OCI-LY3 (cell line): ENCODE measurements around the gene YIPF6.

Experiments
- H2AFZ ChIP-seq: fragments of 200-600, 300-600 bp; shearing (Covaris generic); 2 replicates; pipeline ENCODE4 v1.6.0; 2014; ENCODE audit warnings: antibody characterized with exemption, low read depth, low read length
- H3K27ac ChIP-seq: fragments of 200-600, 300-600 bp; sonication (generic); 2 replicates; pipeline ENCODE4 v1.5.1; 2014; ENCODE audit warnings: mild to moderate bottlenecking, low read length, moderate library complexity, mixed read lengths
- H3K27me3 ChIP-seq: fragments of 200-600, 300-600 bp; sonication (generic); 2 replicates; pipeline ENCODE4 v1.6.1; 2014; ENCODE audit warnings: low read depth, low read length, mixed read lengths
- H3K36me3 ChIP-seq: fragments of 200-600, 300-600 bp; sonication (generic); replicated peaks from 2 replicates; pipeline ENCODE3; 2014; ENCODE audit warnings: low read depth, low read length, mixed read lengths
- H3K4me1 ChIP-seq: fragments of 300-600, 200-600 bp; sonication (generic); 2 replicates; pipeline ENCODE4 v1.6.1; 2014; ENCODE audit warnings: low read length, mixed read lengths
- H3K4me2 ChIP-seq: fragments of 200-600, 300-600 bp; sonication (generic); 2 replicates; pipeline ENCODE4 v1.6.1; 2014; ENCODE audit warnings: low read length, mixed read lengths
- H3K4me3 ChIP-seq: fragments of 300-600, 200-600 bp; sonication (generic); 2 replicates; pipeline ENCODE4 v1.5.1; 2014; ENCODE audit warnings: antibody characterized with exemption, mild to moderate bottlenecking, low read length, moderate library complexity
- H3K79me2 ChIP-seq: fragments of 300-600, 200-600 bp; shearing (Covaris generic); 2 replicates; pipeline ENCODE4 v1.6.1; 2014; ENCODE audit warnings: mild to moderate bottlenecking, low read length, mixed read lengths
- H3K9ac ChIP-seq: fragments of 300-600, 200-600 bp; shearing (Covaris generic); 2 replicates; pipeline ENCODE4 v1.6.0; 2014; ENCODE audit warnings: mild to moderate bottlenecking, low read length, moderate library complexity
- H3K9me3 ChIP-seq: fragments of 200-600, 300-600 bp; shearing (Covaris generic); 2 replicates; pipeline ENCODE4 v1.6.1; 2014; ENCODE audit warnings: low read length, mixed read lengths; ENCODE audit not compliant: insufficient read depth
- H4K20me1 ChIP-seq: fragments of 200-600, 300-600 bp; sonication (generic); 2 replicates; pipeline ENCODE4 v1.6.1; 2016; ENCODE audit warnings: low read length, mixed read lengths; ENCODE audit not compliant: insufficient read depth
- EZH2phosphoT487 ChIP-seq: fragments of 200-600 bp; shearing (Covaris generic); IDR thresholded peaks from 2 replicates; pipeline ENCODE4 v1.6.1; 2018; ENCODE audit warnings: antibody characterized with exemption, mixed run types, low read depth
- TF ChIP-seq, protein P1 (sequence below): fragments of 200-600, 300-600 bp; sonication (generic); IDR thresholded peaks from 2 replicates; pipeline ENCODE4 v1.5.1; 2014; ENCODE audit warnings: antibody characterized with exemption, low read length, low read depth

Gene YIPF6

GRCh38 chrX:68570598-68570997, 71.7 kb downstream of the YIPF6 start:
- no peak for TF ChIP-seq EZH2phosphoT487
- TF ChIP-seq, protein P1, sequence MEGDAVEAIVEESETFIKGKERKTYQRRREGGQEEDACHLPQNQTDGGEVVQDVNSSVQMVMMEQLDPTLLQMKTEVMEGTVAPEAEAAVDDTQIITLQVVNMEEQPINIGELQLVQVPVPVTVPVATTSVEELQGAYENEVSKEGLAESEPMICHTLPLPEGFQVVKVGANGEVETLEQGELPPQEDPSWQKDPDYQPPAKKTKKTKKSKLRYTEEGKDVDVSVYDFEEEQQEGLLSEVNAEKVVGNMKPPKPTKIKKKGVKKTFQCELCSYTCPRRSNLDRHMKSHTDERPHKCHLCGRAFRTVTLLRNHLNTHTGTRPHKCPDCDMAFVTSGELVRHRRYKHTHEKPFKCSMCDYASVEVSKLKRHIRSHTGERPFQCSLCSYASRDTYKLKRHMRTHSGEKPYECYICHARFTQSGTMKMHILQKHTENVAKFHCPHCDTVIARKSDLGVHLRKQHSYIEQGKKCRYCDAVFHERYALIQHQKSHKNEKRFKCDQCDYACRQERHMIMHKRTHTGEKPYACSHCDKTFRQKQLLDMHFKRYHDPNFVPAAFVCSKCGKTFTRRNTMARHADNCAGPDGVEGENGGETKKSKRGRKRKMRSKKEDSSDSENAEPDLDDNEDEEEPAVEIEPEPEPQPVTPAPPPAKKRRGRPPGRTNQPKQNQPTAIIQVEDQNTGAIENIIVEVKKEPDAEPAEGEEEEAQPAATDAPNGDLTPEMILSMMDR: no peak
- H3K9me3 ChIP-seq: no peaks in the 10 kb centered on the region
- H3K4me1 ChIP-seq: peaks cover 60% of the 10 kb centered on the region
- H2AFZ ChIP-seq: no peak overlapping the region
- no peak overlapping the region for H3K9ac ChIP-seq
- H4K20me1 ChIP-seq: no peaks in the 10 kb centered on the region
- no peaks in the 10 kb centered on the region for H3K79me2 ChIP-seq
- no peak overlapping the region for H3K27ac ChIP-seq
- H3K27me3 ChIP-seq: no peaks in the 10 kb centered on the region
- no peak overlapping the region for H3K4me2 ChIP-seq
- H3K4me3 ChIP-seq: no peak overlapping the region
- H3K36me3 ChIP-seq: no peaks in the 10 kb centered on the region

DNA sequence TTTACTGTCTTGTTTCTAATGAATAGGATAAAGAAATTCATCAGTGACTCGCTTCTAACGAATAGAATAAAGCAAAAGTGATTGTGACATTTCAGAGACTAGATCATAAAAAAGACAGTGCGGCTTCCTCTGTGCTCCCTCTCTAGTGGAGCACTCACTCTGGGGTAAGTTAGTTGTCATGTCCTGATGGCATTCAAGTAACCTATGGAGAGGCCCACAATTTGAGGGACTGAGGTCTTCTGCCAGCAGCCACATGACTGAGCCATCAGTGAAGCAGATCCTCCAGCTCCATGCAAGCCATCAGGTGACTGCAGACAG, 72.4 kb downstream of the YIPF6 start:
- peak overlapping the region; percentile 48 for H3K4me2 ChIP-seq
- no peak for TF ChIP-seq EZH2phosphoT487
- TF ChIP-seq, protein P1: no peak
- H3K4me3 ChIP-seq: no peak overlapping the region
- no peaks in the 10 kb centered on the region for H3K79me2 ChIP-seq
- no peaks in the 10 kb centered on the region for H3K9me3 ChIP-seq
- H3K36me3 ChIP-seq: no peaks in the 10 kb centered on the region
- H3K9ac ChIP-seq: no peak overlapping the region; the same call in 1 of the 2 replicates
- no peaks in the 10 kb centered on the region for H3K27me3 ChIP-seq
- no peak overlapping the region for H2AFZ ChIP-seq
- H3K27ac ChIP-seq: peak overlapping the region; percentile 72
- H4K20me1 ChIP-seq: no peaks in the 10 kb centered on the region
- H3K4me1 ChIP-seq: peaks cover 60% of the 10 kb centered on the region

- Histone ChIP-seq H3K36me3 (no peaks in the 10 kb centered on the region), H3K4me3 (no peak overlapping the region), H3K4me2 (peak overlapping the region; percentile 48), H3K27me3 (no peaks in the 10 kb centered on the region), H3K9me3 (no peaks in the 10 kb centered on the region), H3K27ac (peak overlapping the region; percentile 72), H3K9ac (no peak overlapping the region; the same call in 1 of the 2 replicates), H2AFZ (no peak overlapping the region; the same call in 1 of the 2 replicates), H3K4me1 (peaks cover 60% of the 10 kb centered on the region), H4K20me1 (no peaks in the 10 kb centered on the region), H3K79me2 (no peaks in the 10 kb centered on the region)
- no peak for TF ChIP-seq EZH2phosphoT487
- TF ChIP-seq, protein P1: no peak
These were observed 72.9 kb downstream of the YIPF6 start for GRCh38 chrX:68571610-68572311.

DNA sequence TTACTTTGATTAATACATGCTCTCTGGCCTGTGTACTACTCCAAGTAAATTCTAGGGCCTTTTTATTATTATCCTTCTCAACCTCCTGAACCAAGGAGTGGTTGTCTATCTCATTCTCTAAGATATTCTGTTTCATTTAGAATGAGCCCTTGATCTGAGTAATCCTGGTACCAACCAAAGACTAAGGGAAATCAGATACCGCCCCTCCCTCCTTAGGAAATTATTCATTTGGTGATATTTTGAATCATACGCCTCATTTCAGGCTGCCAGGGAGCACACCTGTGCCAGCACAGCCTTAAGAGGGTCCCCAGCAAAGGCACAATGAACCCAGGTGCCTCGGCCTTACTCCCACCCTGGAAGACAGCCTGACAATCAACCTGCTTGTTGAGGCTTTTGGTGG, 75.4 kb downstream of the YIPF6 start:
- Histone ChIP-seq H3K79me2 (no peaks in the 10 kb centered on the region), H3K9me3 (no peaks in the 10 kb centered on the region), H3K4me2 (peak overlapping the region; percentile 17; the same call in 1 of the 2 replicates), H3K9ac (no peak overlapping the region), H3K27ac (no peak overlapping the region), H3K36me3 (no peaks in the 10 kb centered on the region), H4K20me1 (no peaks in the 10 kb centered on the region), H3K4me3 (no peak overlapping the region), H2AFZ (no peak overlapping the region), H3K4me1 (peaks cover 49% of the 10 kb centered on the region), H3K27me3 (no peaks in the 10 kb centered on the region)
- TF ChIP-seq EZH2phosphoT487: no peak
- TF ChIP-seq, protein P1: no peak
